Endothelial cell (in vitro differentiated cells): Measurements from ENCODE around the gene PDZD8. TPM values are rescaled to one million over a fixed set of nuclear protein-coding genes. Genes with fewer than 3 reads are reported as not detected.

Source experiments
- DNase-seq: peaks from one replicate; pipeline ENCODE4 v3.0.0; 2021; ENCODE audit warnings: low spot score
- H3K27ac Mint-ChIP-seq: one replicate; pipeline ENCODE4 v1.8.0; 2021; ENCODE audit warnings: mixed read lengths, inconsistent platforms; ENCODE audit not compliant: unreplicated experiment
- H3K27me3 Mint-ChIP-seq: one replicate; pipeline ENCODE4 v1.8.0; 2021; ENCODE audit warnings: mild to moderate bottlenecking, moderate library complexity, mixed read lengths, inconsistent platforms; ENCODE audit not compliant: unreplicated experiment
- H3K36me3 Mint-ChIP-seq: one replicate; pipeline ENCODE4 v1.8.0; 2021; ENCODE audit warnings: mild to moderate bottlenecking, low read depth, mixed read lengths, inconsistent platforms; ENCODE audit not compliant: unreplicated experiment
- H3K4me1 Mint-ChIP-seq: one replicate; pipeline ENCODE4 v1.8.0; 2021; ENCODE audit warnings: mild to moderate bottlenecking, mixed read lengths, inconsistent platforms; ENCODE audit not compliant: unreplicated experiment
- H3K4me3 Mint-ChIP-seq: one replicate; pipeline ENCODE4 v1.8.0; 2021; ENCODE audit warnings: mild to moderate bottlenecking, mixed read lengths, inconsistent platforms; ENCODE audit not compliant: unreplicated experiment
- H3K9me3 Mint-ChIP-seq: one replicate; pipeline ENCODE4 v1.8.0; 2021; ENCODE audit warnings: mixed read lengths, inconsistent platforms; ENCODE audit not compliant: unreplicated experiment
- total RNA-seq: library from RNA; stranded (reverse); fragmentation: NEBNext Ultra II Directional; extraction: Animal tissue kit (Norgen Biotek cat#: 25700); gene quantifications from one replicate; pipeline ENCODE4 v1.2.1, GENCODE V29; 2021; ENCODE audit not compliant: unreplicated experiment
- TF ChIP-seq, protein P1 (sequence below): fragments of 200-600 bp; sonication (generic); IDR thresholded peaks from one replicate; pipeline ENCODE4 v1.5.0; 2021; ENCODE audit warnings: antibody characterized with exemption; ENCODE audit not compliant: unreplicated experiment

Gene PDZD8
- total RNA-seq, 1 donor from 2014 or later: 25.6 TPM

DNA sequence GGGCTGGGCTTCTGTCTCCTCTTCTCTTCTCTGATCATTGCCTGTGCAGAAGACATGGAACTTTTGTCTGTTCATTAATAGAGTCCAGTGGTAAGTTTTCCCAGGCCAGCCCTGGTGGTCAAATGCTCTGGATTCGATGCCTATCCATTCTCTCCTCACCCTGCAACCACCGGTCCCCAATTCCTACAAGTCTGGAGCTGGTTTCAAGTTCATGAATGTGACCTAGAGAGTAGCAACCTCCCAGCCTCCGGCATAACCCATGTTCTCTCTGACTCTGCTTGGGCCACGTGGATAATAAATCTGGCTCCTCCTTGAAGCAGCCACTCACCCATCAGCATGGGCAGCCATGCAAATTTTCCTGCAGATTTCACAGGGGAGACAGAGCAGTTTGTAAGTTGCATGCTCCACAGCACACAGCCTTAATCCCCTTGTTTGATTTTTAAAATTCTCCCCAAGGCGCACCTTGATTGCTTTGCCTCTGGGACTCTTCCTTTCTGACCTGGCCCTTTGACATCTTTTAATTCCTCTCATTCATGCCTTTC lies 37.3 kb upstream of the PDZD8 start:
- Mint-ChIP-seq H3K27me3 (peaks cover 1% of the 10 kb centered on the region), H3K36me3 (no peaks in the 10 kb centered on the region), H3K27ac (no peak overlapping the region), H3K4me3 (no peak overlapping the region), H3K9me3 (no peaks in the 10 kb centered on the region), H3K4me1 (peaks cover 15% of the 10 kb centered on the region)
- DNase-seq: no peak
- TF ChIP-seq, protein P1, sequence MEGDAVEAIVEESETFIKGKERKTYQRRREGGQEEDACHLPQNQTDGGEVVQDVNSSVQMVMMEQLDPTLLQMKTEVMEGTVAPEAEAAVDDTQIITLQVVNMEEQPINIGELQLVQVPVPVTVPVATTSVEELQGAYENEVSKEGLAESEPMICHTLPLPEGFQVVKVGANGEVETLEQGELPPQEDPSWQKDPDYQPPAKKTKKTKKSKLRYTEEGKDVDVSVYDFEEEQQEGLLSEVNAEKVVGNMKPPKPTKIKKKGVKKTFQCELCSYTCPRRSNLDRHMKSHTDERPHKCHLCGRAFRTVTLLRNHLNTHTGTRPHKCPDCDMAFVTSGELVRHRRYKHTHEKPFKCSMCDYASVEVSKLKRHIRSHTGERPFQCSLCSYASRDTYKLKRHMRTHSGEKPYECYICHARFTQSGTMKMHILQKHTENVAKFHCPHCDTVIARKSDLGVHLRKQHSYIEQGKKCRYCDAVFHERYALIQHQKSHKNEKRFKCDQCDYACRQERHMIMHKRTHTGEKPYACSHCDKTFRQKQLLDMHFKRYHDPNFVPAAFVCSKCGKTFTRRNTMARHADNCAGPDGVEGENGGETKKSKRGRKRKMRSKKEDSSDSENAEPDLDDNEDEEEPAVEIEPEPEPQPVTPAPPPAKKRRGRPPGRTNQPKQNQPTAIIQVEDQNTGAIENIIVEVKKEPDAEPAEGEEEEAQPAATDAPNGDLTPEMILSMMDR: no peak

- no peak for DNase-seq
- Mint-ChIP-seq H3K4me1 (peaks cover 17% of the 10 kb centered on the region), H3K27me3 (peaks cover 2% of the 10 kb centered on the region), H3K9me3 (no peaks in the 10 kb centered on the region), H3K4me3 (no peak overlapping the region), H3K27ac (no peak overlapping the region), H3K36me3 (no peaks in the 10 kb centered on the region)
- TF ChIP-seq, protein P1: no peak
These were observed 36.5 kb upstream of the PDZD8 start for GRCh38 chr10:117411479-117412399.

- DNase-seq: no peak
- H3K27me3 Mint-ChIP-seq: peaks cover 3% of the 10 kb centered on the region
- H3K9me3 Mint-ChIP-seq: no peaks in the 10 kb centered on the region
- TF ChIP-seq, protein P1: no peak
- H3K36me3 Mint-ChIP-seq: no peaks in the 10 kb centered on the region
- H3K4me1 Mint-ChIP-seq: peaks cover 21% of the 10 kb centered on the region
- H3K27ac Mint-ChIP-seq: no peak overlapping the region
- H3K4me3 Mint-ChIP-seq: no peak overlapping the region
These were observed 35.3 kb upstream of the PDZD8 start for GRCh38 chr10:117410557-117410956.

DNA sequence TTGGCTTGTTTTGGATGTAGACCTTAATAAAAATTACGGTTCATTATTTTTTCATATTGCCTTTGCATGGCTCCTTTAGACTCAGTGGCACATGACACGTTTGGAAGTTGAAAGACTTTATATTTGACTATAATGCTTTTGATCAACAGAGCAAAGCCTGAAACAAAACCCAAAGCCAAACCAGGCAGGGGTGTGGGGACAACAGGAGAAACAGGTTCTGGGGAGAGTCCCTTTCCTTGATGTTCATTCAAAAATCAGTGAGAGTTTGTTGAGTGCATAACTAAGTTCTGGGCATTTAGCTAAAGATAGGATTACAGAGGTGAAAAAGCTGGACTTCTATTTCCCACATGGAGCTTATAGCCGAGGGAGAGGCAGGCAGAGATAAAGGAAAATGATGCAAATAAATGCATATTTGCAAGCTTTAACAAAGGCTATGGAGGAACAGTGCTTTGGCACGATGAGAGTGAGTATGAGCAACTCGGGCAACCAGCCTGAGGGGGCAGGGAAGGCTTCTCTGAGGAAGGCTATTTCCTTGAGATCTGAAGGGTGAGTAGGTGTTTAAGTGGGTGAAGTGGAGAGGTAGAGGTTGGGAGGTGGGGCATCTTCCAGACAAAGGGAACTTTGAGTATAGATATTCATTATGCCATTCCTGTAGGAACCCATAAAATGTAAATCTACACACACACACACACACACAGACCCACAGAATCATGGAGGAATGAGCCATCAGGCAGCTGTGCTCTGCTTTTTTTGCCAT lies 34.5 kb upstream of the PDZD8 start:
- peaks cover 21% of the 10 kb centered on the region for H3K4me1 Mint-ChIP-seq
- no peak overlapping the region for H3K4me3 Mint-ChIP-seq
- H3K9me3 Mint-ChIP-seq: no peaks in the 10 kb centered on the region
- no peak overlapping the region for H3K27ac Mint-ChIP-seq
- no peak for DNase-seq
- peaks cover 3% of the 10 kb centered on the region for H3K27me3 Mint-ChIP-seq
- no peaks in the 10 kb centered on the region for H3K36me3 Mint-ChIP-seq
- TF ChIP-seq, protein P1: no peak
